Stimulated activated CD4-positive, alpha-beta T cell treated with anti-CD3 and anti-CD28 coated beads, Interleukin-1b, Interleukin-23, amount 100 ng/mL, for 24 hours (primary cell): Measurements from ENCODE around the gene CTDSP1.

Experiments used
- DNase-seq, 4 experiments: peaks; one replicate each; pipeline ENCODE4 v3.0.0-alpha.2; 2020; ENCODE audit warnings: low read depth in 4 of 4, low spot score in 1 of 4

The CTDSP1 gene

GRCh38 chr2:218422403-218423086 is 22.9 kb downstream of the CTDSP1 start:
- DNase-seq = no peak

GRCh38 chr2:218423584-218423983 is 23.9 kb downstream of the CTDSP1 start:
- DNase-seq = no peak

- no peak for DNase-seq
Observed at GRCh38 chr2:218425531-218425930, 25.9 kb downstream of the CTDSP1 start.

GRCh38 chr2:218427741-218428140 is 28.1 kb downstream of the CTDSP1 start:
- DNase-seq = no peak

GRCh38 chr2:218428846-218429558 is 29.3 kb downstream of the CTDSP1 start:
- no peak for DNase-seq

GRCh38 chr2:218429911-218430692 is 30.4 kb downstream of the CTDSP1 start:
- DNase-seq = no peak

- DNase-seq = no peak
Observed at GRCh38 chr2:218430721-218431120, 31.1 kb downstream of the CTDSP1 start.

- no peak for DNase-seq
Observed at GRCh38 chr2:218431878-218432277, 32.2 kb downstream of the CTDSP1 start.

GRCh38 chr2:218432676-218433365 is 33.2 kb downstream of the CTDSP1 start:
- no peak for DNase-seq

- DNase-seq = no peak
Observed at GRCh38 chr2:218434456-218434855, 34.8 kb downstream of the CTDSP1 start.

- no peak for DNase-seq
Observed at GRCh38 chr2:218435003-218435982, 35.6 kb downstream of the CTDSP1 start.

- no peak for DNase-seq
Observed at GRCh38 chr2:218436992-218437391, 37.3 kb downstream of the CTDSP1 start.

- no peak for DNase-seq
Observed at GRCh38 chr2:218437969-218438368, 38.3 kb downstream of the CTDSP1 start.

GRCh38 chr2:218438596-218438995 is 38.9 kb downstream of the CTDSP1 start:
- no peak for DNase-seq

GRCh38 chr2:218444692-218445357 is 45.2 kb downstream of the CTDSP1 start:
- DNase-seq = no peak

- no peak for DNase-seq
Observed at GRCh38 chr2:218445602-218446001, 45.9 kb downstream of the CTDSP1 start.

GRCh38 chr2:218446547-218446946 is 46.9 kb downstream of the CTDSP1 start:
- DNase-seq = no peak

GRCh38 chr2:218447072-218447471 is 47.4 kb downstream of the CTDSP1 start:
- no peak for DNase-seq

- no peak for DNase-seq
Observed at GRCh38 chr2:218448934-218449333, 49.3 kb downstream of the CTDSP1 start.

- no peak for DNase-seq
Observed at GRCh38 chr2:218452079-218452478, 52.4 kb downstream of the CTDSP1 start.
